BLaER1 treated with 17β-estradiol and CSF1 and Interleukin-3, amounts not matched to agents 10 nM and 100 nM (cell line): ENCODE results near the gene PPP1R12B.

ENCODE experiments used
- H3K27ac ChIP-seq, 11 experiments: shearing (Covaris generic); formaldehyde crosslinking; 2 replicates each; pipeline ENCODE4 v1.8.1; 2022
- H3K27me3 ChIP-seq, 11 experiments: shearing (Covaris generic); formaldehyde crosslinking; 2 replicates each; pipeline ENCODE4 v1.8.1; 2022
- H3K36me3 ChIP-seq, 11 experiments: shearing (Covaris generic); formaldehyde crosslinking; 2 replicates each; pipeline ENCODE4 v1.8.1; 2022
- H3K4me1 ChIP-seq, 10 experiments: shearing (Covaris generic); formaldehyde crosslinking; 2 replicates each; pipeline ENCODE4 v1.8.1; 2022
- H3K4me2 ChIP-seq, 11 experiments: shearing (Covaris generic); formaldehyde crosslinking; 2 replicates each; pipeline ENCODE4 v1.8.1; 2022
- H3K4me3 ChIP-seq, 10 experiments: shearing (Covaris generic); formaldehyde crosslinking; 2 replicates each; pipeline ENCODE4 v1.8.1; 2022
- H3K9ac ChIP-seq, 11 experiments: shearing (Covaris generic); formaldehyde crosslinking; 2 replicates each; pipeline ENCODE4 v1.8.1; 2022
- H3K9me3 ChIP-seq, 11 experiments: shearing (Covaris generic); formaldehyde crosslinking; replicated peaks in 1 of 11; 2 replicates each; pipeline ENCODE4 v1.8.1; 2022
- H4K20me1 ChIP-seq, 11 experiments: shearing (Covaris generic); formaldehyde crosslinking; 2 replicates each; pipeline ENCODE4 v1.8.1; 2022
- Cebpa-rat ChIP-seq, 11 experiments: shearing (Covaris generic); IDR thresholded peaks; 2 replicates each; pipeline ENCODE4 v1.8.1; 2022

The PPP1R12B gene

DNA sequence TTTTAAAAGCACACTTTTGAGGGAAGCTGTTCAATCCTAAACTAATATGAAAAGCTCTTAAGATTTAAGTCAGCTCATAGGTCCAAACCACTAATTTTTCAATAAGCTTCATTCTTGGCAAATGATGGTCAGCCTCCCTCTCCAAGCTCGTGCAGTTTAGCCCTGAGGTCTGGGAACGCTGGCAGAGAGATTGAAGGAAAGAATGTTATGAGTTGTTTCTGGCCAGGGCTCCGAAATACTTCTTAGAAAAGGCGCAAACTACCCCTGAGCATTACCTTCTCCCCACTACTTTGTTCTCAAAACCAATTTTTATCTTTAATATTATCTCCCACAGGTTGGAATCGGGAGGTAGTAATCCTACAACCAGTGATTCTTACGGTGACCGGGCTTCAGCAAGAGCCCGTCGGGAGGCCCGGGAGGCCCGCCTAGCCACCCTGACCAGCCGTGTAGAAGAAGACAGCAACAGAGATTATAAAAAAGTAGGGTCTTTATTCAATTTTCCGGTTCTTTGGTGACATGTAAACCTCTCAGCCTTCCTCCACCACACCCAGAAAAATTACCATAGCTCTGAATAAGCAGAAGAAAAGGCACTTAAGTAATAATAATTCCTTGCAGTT is 214.1 kb downstream of the PPP1R12B start:
- Histone ChIP-seq H4K20me1 (no peaks in the 10 kb centered on the region), H3K9ac (no peak overlapping the region), H3K4me1 (peaks cover 0 to 15% (median 13%) of the 10 kb centered on the region in 10 experiments; a peak in 14 of 20 replicates), H3K4me3 (no peak overlapping the region), H3K4me2 (no peak overlapping the region), H3K27ac (no peak overlapping the region), H3K27me3 (peaks cover 0 to 15% (median 0%) of the 10 kb centered on the region in 11 experiments; a peak in 3 of 22 replicates), H3K36me3 (peaks cover 0 to 35% (median 8%) of the 10 kb centered on the region in 11 experiments; a peak in 10 of 22 replicates), H3K9me3 (no peaks in the 10 kb centered on the region)
- TF ChIP-seq Cebpa-rat (IDR thresholded peaks at IDR 0.05): no peak

GRCh38 chr1:202563818-202564217 is 215.3 kb downstream of the PPP1R12B start:
- no peak for TF ChIP-seq Cebpa-rat (IDR thresholded peaks at IDR 0.05)
- Histone ChIP-seq H3K9me3 (no peaks in the 10 kb centered on the region), H3K4me3 (no peak overlapping the region), H3K4me1 (peaks cover 0 to 15% (median 13%) of the 10 kb centered on the region in 10 experiments; a peak in 14 of 20 replicates), H3K27me3 (peaks cover 0 to 23% (median 0%) of the 10 kb centered on the region in 11 experiments; a peak in 3 of 22 replicates), H3K27ac (no peak overlapping the region), H3K36me3 (peaks cover 0 to 48% (median 18%) of the 10 kb centered on the region in 11 experiments; a peak in 12 of 22 replicates), H4K20me1 (no peaks in the 10 kb centered on the region), H3K9ac (no peak overlapping the region), H3K4me2 (no peak overlapping the region)

DNA sequence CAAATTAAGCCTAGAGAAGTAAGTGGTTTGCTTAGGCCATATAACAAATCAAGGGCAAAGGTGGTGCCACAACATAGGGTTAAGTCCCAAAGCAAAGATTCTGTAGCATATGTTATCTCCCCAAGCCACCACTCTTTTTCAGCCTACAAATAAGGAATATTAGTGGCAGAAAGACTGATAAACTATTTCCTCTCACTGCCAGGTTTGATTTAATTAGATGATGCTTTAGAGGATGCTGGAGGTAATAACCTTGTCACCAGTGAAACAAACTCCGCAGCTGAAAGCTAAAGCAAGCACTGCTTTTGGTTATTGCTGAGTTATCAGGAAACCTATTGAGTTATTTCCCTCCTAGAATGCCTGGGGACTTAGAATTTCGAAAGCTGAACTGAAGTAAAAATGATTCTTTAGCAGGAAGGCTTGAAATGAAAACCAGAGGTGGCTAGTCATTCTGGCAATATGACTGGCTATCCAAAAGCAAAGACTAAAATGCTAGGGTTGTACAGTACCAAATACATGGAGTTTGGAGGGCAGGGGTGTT is 216.5 kb downstream of the PPP1R12B start:
- H3K27me3 ChIP-seq: peaks cover 0 to 33% (median 0%) of the 10 kb centered on the region in 11 experiments; a peak in 3 of 22 replicates
- peaks cover 0 to 54% (median 18%) of the 10 kb centered on the region in 11 experiments; a peak in 12 of 22 replicates for H3K36me3 ChIP-seq
- H3K4me1 ChIP-seq: peaks cover 0 to 15% (median 13%) of the 10 kb centered on the region in 10 experiments; a peak in 14 of 20 replicates
- TF ChIP-seq Cebpa-rat (IDR thresholded peaks at IDR 0.05): no peak
- H3K4me2 ChIP-seq: peak overlapping the region in 8 of 11 experiments; percentile 2 to 65 (median 44); a peak in 15 of 22 replicates
- no peak overlapping the region for H3K27ac ChIP-seq
- H3K4me3 ChIP-seq: no peak overlapping the region
- no peaks in the 10 kb centered on the region for H4K20me1 ChIP-seq
- H3K9ac ChIP-seq: no peak overlapping the region
- no peaks in the 10 kb centered on the region for H3K9me3 ChIP-seq

GRCh38 chr1:202565890-202566602 is 217.5 kb downstream of the PPP1R12B start:
- H3K27me3 ChIP-seq: peaks cover 0 to 33% (median 0%) of the 10 kb centered on the region in 11 experiments; a peak in 4 of 22 replicates
- no peak overlapping the region for H3K4me3 ChIP-seq
- no peak overlapping the region for H3K27ac ChIP-seq
- TF ChIP-seq Cebpa-rat (IDR thresholded peaks at IDR 0.05): no peak
- H3K9ac ChIP-seq: no peak overlapping the region
- no peaks in the 10 kb centered on the region for H3K9me3 ChIP-seq
- H3K4me1 ChIP-seq: peaks cover 0 to 15% (median 13%) of the 10 kb centered on the region in 10 experiments; a peak in 14 of 20 replicates
- H4K20me1 ChIP-seq: no peaks in the 10 kb centered on the region
- peak overlapping the region in 8 of 11 experiments; percentile 2 to 65 (median 44); a peak in 14 of 22 replicates for H3K4me2 ChIP-seq
- H3K36me3 ChIP-seq: peaks cover 0 to 54% (median 18%) of the 10 kb centered on the region in 11 experiments; a peak in 12 of 22 replicates

- no peak overlapping the region for H3K4me3 ChIP-seq
- no peak overlapping the region for H3K27ac ChIP-seq
- H3K27me3 ChIP-seq: peaks cover 0 to 32% (median 0%) of the 10 kb centered on the region in 11 experiments; a peak in 4 of 22 replicates
- peaks cover 0 to 51% (median 17%) of the 10 kb centered on the region in 11 experiments; a peak in 12 of 22 replicates for H3K36me3 ChIP-seq
- H3K4me2 ChIP-seq: no peak overlapping the region
- no peak overlapping the region for H3K9ac ChIP-seq
- TF ChIP-seq Cebpa-rat (IDR thresholded peaks at IDR 0.05): no peak
- peaks cover 0 to 15% (median 13%) of the 10 kb centered on the region in 10 experiments; a peak in 14 of 20 replicates for H3K4me1 ChIP-seq
- H3K9me3 ChIP-seq: no peaks in the 10 kb centered on the region
- H4K20me1 ChIP-seq: no peaks in the 10 kb centered on the region; a peak in 2 of 22 replicates
These were observed 219.2 kb downstream of the PPP1R12B start for GRCh38 chr1:202567738-202568137.

GRCh38 chr1:202568410-202568809 is 219.9 kb downstream of the PPP1R12B start:
- Histone ChIP-seq H4K20me1 (no peaks in the 10 kb centered on the region; a peak in 3 of 22 replicates), H3K27me3 (peaks cover 0 to 39% (median 0%) of the 10 kb centered on the region in 11 experiments; a peak in 4 of 22 replicates), H3K4me3 (no peak overlapping the region), H3K4me2 (no peak overlapping the region), H3K36me3 (peaks cover 0 to 51% (median 12%) of the 10 kb centered on the region in 11 experiments; a peak in 10 of 22 replicates), H3K9ac (no peak overlapping the region), H3K9me3 (no peaks in the 10 kb centered on the region), H3K27ac (no peak overlapping the region), H3K4me1 (peaks cover 0 to 15% (median 13%) of the 10 kb centered on the region in 10 experiments; a peak in 14 of 20 replicates)
- no peak for TF ChIP-seq Cebpa-rat (IDR thresholded peaks at IDR 0.05)

DNA sequence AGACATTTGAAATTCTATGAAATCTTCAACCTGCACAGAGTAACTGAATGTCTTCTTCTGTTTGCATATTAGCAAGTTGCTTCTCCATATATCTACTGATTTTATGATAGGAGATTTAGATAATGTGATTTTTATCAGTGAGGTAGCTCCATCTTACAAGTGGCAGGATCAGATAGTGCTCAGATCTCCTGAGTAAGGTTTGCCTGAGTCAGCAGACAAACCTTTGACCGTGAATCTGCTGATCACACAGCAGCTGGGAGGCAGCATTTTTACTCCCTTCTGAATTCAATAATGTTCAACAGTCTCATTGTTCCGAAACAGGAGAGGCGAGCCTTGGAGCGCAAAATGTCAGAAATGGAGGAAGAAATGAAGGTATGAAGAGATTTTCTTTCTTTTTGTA is 220.3 kb downstream of the PPP1R12B start:
- Histone ChIP-seq H3K9ac (no peak overlapping the region), H3K36me3 (peaks cover 0 to 50% (median 12%) of the 10 kb centered on the region in 11 experiments; a peak in 10 of 22 replicates), H4K20me1 (no peaks in the 10 kb centered on the region; a peak in 3 of 22 replicates), H3K4me3 (no peak overlapping the region), H3K4me1 (peaks cover 0 to 15% (median 13%) of the 10 kb centered on the region in 10 experiments; a peak in 14 of 20 replicates), H3K4me2 (no peak overlapping the region), H3K27ac (no peak overlapping the region), H3K27me3 (peaks cover 0 to 43% (median 0%) of the 10 kb centered on the region in 11 experiments; a peak in 4 of 22 replicates), H3K9me3 (no peaks in the 10 kb centered on the region)
- TF ChIP-seq Cebpa-rat (IDR thresholded peaks at IDR 0.05): no peak

DNA sequence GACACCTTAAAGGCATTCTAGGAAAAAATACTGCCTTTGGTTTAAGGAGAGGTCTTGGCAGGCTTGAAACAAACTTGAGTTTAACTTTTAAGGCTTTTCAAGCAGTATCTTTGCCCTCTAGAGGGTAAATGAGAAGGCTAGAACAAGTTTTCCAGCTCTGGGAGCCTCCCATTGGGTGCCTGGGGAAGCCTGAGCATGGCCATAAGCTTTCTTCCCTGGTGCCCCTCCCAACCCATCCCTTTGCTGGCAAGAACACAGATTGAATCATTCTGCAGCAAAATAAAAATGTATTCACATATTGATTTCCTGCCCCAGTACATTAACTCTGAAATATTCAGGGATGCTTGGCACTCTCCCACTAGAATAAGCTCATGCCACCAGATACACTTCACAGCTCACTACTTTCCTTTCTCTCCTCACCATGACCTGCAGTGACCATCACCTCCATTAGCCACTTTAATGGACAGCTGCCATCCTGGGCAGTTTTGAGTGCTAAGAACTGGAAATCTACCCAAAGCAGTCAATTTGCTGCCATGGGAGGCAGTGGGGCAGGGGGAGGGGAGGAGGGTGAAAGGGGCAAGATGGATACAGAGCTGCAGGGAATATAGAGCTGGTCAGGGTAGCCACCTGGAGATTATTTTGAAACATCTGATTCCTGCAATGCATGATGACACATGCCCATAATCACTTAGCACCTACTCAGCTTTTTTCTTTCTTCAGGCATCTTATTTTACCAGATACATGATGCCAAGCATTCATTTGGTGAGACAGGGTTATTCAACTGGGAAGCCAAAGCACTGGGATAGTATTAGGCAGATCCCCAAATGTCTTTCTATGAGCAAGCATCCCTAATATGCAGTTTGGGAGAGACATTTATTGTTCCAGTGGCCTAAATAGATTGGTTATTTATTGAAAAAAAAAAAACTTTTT is 221.2 kb downstream of the PPP1R12B start:
- peaks cover 0 to 15% (median 13%) of the 10 kb centered on the region in 10 experiments; a peak in 14 of 20 replicates for H3K4me1 ChIP-seq
- H3K27me3 ChIP-seq: peaks cover 0 to 51% (median 0%) of the 10 kb centered on the region in 11 experiments; a peak in 4 of 22 replicates
- H3K4me3 ChIP-seq: no peak overlapping the region
- peaks cover 0 to 42% (median 12%) of the 10 kb centered on the region in 11 experiments; a peak in 10 of 22 replicates for H3K36me3 ChIP-seq
- H3K9ac ChIP-seq: no peak overlapping the region
- H4K20me1 ChIP-seq: no peaks in the 10 kb centered on the region; a peak in 3 of 22 replicates
- no peaks in the 10 kb centered on the region for H3K9me3 ChIP-seq
- TF ChIP-seq Cebpa-rat (IDR thresholded peaks at IDR 0.05): no peak
- no peak overlapping the region for H3K27ac ChIP-seq
- no peak overlapping the region for H3K4me2 ChIP-seq
